Neural crest cell (in vitro differentiated cells): ENCODE data around the gene TTBK1. TPM values are rescaled to one million over a fixed set of nuclear protein-coding genes. Genes with fewer than 3 reads are reported as not detected.

ENCODE experiments used
- DNase-seq: peaks from one replicate; pipeline ENCODE4 v3.0.0; 2021; ENCODE audit warnings: low read depth, mixed read lengths, low spot score
- H3K27ac Mint-ChIP-seq: one replicate; pipeline ENCODE4 v1.8.0; 2021; ENCODE audit warnings: mild to moderate bottlenecking, mixed read lengths; ENCODE audit not compliant: unreplicated experiment
- H3K27me3 Mint-ChIP-seq: 2 replicates; pipeline ENCODE4 v1.8.0; 2021; ENCODE audit warnings: low read depth, mild to moderate bottlenecking, mixed read lengths
- H3K36me3 Mint-ChIP-seq: 2 replicates; pipeline ENCODE4 v1.8.0; 2021; ENCODE audit warnings: low read depth, mild to moderate bottlenecking, mixed read lengths
- H3K4me1 Mint-ChIP-seq: 2 replicates; pipeline ENCODE4 v1.8.0; 2021; ENCODE audit warnings: mixed read lengths
- H3K4me3 Mint-ChIP-seq: one replicate; pipeline ENCODE4 v1.8.0; 2021; ENCODE audit warnings: mild to moderate bottlenecking, mixed read lengths
- H3K9me3 Mint-ChIP-seq: 2 replicates; pipeline ENCODE4 v1.8.0; 2021; ENCODE audit warnings: mixed read lengths
- CTCF ChIP-seq: fragments of 200-600 bp; sonication (generic); conservative IDR thresholded peaks from 2 replicates; pipeline ENCODE4 v1.5.0; 2021; ENCODE audit warnings: antibody characterized with exemption, mild to moderate bottlenecking
- total RNA-seq: library from RNA; stranded (reverse); gene quantifications from 2 replicates; pipeline ENCODE4 v1.2.1, GENCODE V29; 2021

The TTBK1 gene
- total RNA-seq, 1 donor from 2014 or later = 5.4 TPM

- no peak for DNase-seq
- TF ChIP-seq CTCF = no peak
- no peak overlapping the region for H3K27ac Mint-ChIP-seq
- H3K36me3 Mint-ChIP-seq = no peaks in the 10 kb centered on the region
- H3K4me1 Mint-ChIP-seq = peaks cover 5% of the 10 kb centered on the region
- no peaks in the 10 kb centered on the region for H3K9me3 Mint-ChIP-seq
- no peak overlapping the region for H3K4me3 Mint-ChIP-seq
- H3K27me3 Mint-ChIP-seq = peaks cover 32% of the 10 kb centered on the region
Observed at GRCh38 chr6:43307451-43308100, 64.3 kb downstream of the TTBK1 start.

DNA sequence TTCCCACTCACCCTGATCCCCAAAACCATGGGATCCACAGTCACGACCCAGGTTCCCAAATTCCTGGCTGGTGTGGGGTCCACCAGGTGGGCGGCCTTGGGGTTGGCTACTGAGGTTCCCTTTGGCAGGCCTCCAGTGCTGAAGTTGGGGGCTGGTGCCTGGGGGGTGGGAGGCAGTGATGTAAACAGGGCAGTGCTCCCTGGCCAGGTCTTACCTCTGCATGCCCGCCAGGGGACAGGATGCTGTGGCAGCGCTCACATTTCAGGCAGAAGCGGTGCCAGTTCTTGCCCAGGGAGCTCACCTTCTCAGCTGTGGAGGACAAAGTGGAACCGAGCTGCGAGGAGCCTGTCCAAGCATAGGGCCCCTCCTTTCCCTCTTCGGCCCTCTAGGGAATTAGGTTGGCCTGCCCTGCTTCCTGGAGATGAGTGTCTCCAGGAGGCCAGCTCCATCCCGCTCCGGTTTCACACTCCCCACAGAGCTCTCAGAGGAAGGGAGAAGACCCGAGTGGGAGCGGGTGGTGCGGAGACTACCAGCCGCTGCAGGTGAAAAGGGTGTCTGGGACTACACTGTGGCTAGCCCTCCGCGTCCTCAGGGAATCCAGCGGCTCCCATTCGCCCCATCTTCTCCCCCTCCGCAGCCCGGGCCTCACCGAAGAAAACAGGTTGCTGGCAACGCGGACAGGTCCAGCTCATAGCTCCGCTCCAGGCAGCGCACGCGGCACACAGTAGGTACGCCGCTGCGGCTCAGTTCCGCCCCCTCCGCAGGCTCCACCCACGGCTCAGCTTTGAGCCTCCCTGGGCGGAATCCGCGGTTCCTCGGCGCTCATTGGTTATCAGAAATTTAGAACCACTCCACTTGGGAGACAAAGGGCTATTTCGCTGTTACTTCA lies 65.1 kb downstream of the TTBK1 start, which contains the start of gene CRIP3:
Gene CRIP3 (minus strand): TSS at position 726 of the 889 bp plus-strand sequence. CDS start 34 bp downstream, at position 692.
- peak within 1 kb of the TSS; percentile 70 for H3K27ac Mint-ChIP-seq
- H3K9me3 Mint-ChIP-seq = no peaks in the 10 kb centered on the region
- no peak for DNase-seq
- H3K36me3 Mint-ChIP-seq = no peaks in the 10 kb centered on the region
- peaks cover 5% of the 10 kb centered on the region for H3K4me1 Mint-ChIP-seq
- peak; percentile 33 for TF ChIP-seq CTCF
- H3K27me3 Mint-ChIP-seq = peaks cover 32% of the 10 kb centered on the region
- peak within 1 kb of the TSS; percentile 56 for H3K4me3 Mint-ChIP-seq

DNA sequence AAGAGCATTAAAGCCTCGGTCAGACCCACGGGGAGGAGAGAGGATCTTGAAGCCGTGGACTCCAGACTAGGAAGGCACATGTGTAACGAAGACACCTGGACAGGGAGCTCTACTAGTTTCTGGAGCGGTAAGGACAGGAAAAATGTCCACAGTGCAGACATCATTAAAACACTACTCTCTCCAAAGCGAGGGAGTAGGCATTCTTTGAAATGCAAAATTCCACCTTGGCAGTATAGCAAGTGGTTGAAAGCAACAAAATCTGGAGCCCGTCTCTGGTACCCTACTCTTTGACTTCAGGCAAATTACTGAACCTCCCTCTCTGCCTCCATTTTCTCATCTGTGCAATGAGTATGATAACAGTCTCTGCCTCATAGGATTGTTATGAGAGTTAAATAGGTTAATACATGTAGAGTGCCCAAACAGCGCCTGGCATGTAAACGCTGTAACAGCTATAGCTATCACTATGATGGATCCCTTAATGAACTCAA lies 65.8 kb downstream of the TTBK1 start:
- no peak for TF ChIP-seq CTCF

GRCh38 chr6:43310134-43310533 lies 66.9 kb downstream of the TTBK1 start:
- DNase-seq = no peak
- Mint-ChIP-seq H3K4me3 (no peak overlapping the region), H3K9me3 (no peaks in the 10 kb centered on the region), H3K36me3 (no peaks in the 10 kb centered on the region), H3K27me3 (peaks cover 32% of the 10 kb centered on the region), H3K4me1 (peaks cover 5% of the 10 kb centered on the region), H3K27ac (no peak overlapping the region)
- no peak for TF ChIP-seq CTCF

More for the DNA sequence above, 65.8 kb downstream of the TTBK1 start:
- Mint-ChIP-seq H3K27ac (peak overlapping the region; percentile 70), H3K36me3 (no peaks in the 10 kb centered on the region), H3K4me3 (peak overlapping the region; percentile 56), H3K4me1 (peaks cover 5% of the 10 kb centered on the region), H3K27me3 (peaks cover 32% of the 10 kb centered on the region), H3K9me3 (no peaks in the 10 kb centered on the region)
- no peak for DNase-seq

- no peaks in the 10 kb centered on the region for H3K9me3 Mint-ChIP-seq
- H3K36me3 Mint-ChIP-seq = no peaks in the 10 kb centered on the region
- no peak overlapping the region for H3K4me3 Mint-ChIP-seq
- H3K4me1 Mint-ChIP-seq = peaks cover 5% of the 10 kb centered on the region
- H3K27me3 Mint-ChIP-seq = peaks cover 32% of the 10 kb centered on the region
- H3K27ac Mint-ChIP-seq = no peak overlapping the region
- DNase-seq = no peak
- TF ChIP-seq CTCF = no peak
Observed at GRCh38 chr6:43310624-43311023, 67.3 kb downstream of the TTBK1 start.
